Left forelimb (tissue), 1 donor: Measurements from ENCODE around the gene BTAF1.
"Not testable (repeated sequence)": the region's sequence is repeated elsewhere in the genome, so short reads cannot be mapped to it uniquely, and the experiment has no call there.

Experiments used
- DNase-seq: peaks from one replicate; pipeline ENCODE4 v3.0.0-alpha.2; 2018; ENCODE audit warnings: low spot score

Gene BTAF1

GRCh38 chr10:91923371-91924211 lies at the start of gene BTAF1:
Gene BTAF1 (plus strand): TSS chr10:91923770. CDS start chr10:91924077, 307 bp downstream.
- peak; percentile 95 for DNase-seq

- no peak for DNase-seq
Measured at GRCh38 chr10:91875156-91875555, 48.4 kb upstream of the BTAF1 start.

GRCh38 chr10:91875779-91876178 lies 47.8 kb upstream of the BTAF1 start:
- DNase-seq: no peak

- no peak for DNase-seq
Measured at GRCh38 chr10:91879515-91880170, 43.9 kb upstream of the BTAF1 start.

- no peak for DNase-seq
Measured at GRCh38 chr10:91880310-91880709, 43.3 kb upstream of the BTAF1 start.

- DNase-seq: no peak
Measured at GRCh38 chr10:91883549-91884444, 39.8 kb upstream of the BTAF1 start.

- DNase-seq: no peak
Measured at GRCh38 chr10:91884536-91884935, 39.0 kb upstream of the BTAF1 start.

- no peak for DNase-seq
Measured at GRCh38 chr10:91885362-91886079, 38.0 kb upstream of the BTAF1 start.

- no peak for DNase-seq
Measured at GRCh38 chr10:91886954-91887271, 36.7 kb upstream of the BTAF1 start.

GRCh38 chr10:91887272-91888076 lies 36.1 kb upstream of the BTAF1 start:
- no peak for DNase-seq

GRCh38 chr10:91891125-91892001 lies 32.2 kb upstream of the BTAF1 start:
- DNase-seq: no peak

GRCh38 chr10:91893051-91893450 lies 30.5 kb upstream of the BTAF1 start:
- DNase-seq: no peak

GRCh38 chr10:91894261-91894685 lies 29.3 kb upstream of the BTAF1 start:
- DNase-seq: not testable (repeated sequence)

- no peak for DNase-seq
Measured at GRCh38 chr10:91896212-91896756, 27.3 kb upstream of the BTAF1 start.

- no peak for DNase-seq
Measured at GRCh38 chr10:91897421-91897820, 26.1 kb upstream of the BTAF1 start.

- no peak for DNase-seq
Measured at GRCh38 chr10:91901784-91902677, 21.5 kb upstream of the BTAF1 start.

- no peak for DNase-seq
Measured at GRCh38 chr10:91907033-91907594, 16.5 kb upstream of the BTAF1 start.

- no peak for DNase-seq
Measured at GRCh38 chr10:91907914-91908336, 15.6 kb upstream of the BTAF1 start.
